GM12872 (cell line): Measurements from ENCODE around the gene TTLL5.
A peak's percentile ranks its signal among the peaks of the same experiment; 100 is the strongest.

Experiments
- TF ChIP-seq, protein P1 (sequence below): IDR thresholded peaks from 3 replicates; pipeline ENCODE4 v1.5.1; 2011; ENCODE audit warnings: low read depth, mild to moderate bottlenecking, low read length, moderate library complexity; ENCODE audit not compliant: insufficient read depth

The TTLL5 gene

DNA sequence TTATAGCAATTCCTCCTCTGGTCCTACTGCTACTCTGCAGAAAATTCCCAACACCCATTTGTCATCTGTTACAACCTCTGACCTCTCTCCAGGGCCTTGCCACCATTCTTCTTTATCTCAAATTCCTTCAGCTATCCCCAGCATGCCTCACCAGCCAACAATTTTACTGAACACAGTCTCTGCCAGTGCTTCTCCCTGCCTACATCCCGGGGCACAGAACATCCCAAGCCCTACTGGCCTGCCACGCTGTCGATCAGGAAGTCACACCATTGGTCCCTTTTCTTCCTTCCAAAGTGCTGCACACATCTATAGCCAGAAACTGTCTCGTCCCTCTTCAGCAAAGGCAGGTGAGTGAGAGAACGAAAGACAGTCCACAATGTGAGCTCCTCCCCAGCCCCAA, 122.1 kb downstream of the TTLL5 start:
- TF ChIP-seq, protein P1, sequence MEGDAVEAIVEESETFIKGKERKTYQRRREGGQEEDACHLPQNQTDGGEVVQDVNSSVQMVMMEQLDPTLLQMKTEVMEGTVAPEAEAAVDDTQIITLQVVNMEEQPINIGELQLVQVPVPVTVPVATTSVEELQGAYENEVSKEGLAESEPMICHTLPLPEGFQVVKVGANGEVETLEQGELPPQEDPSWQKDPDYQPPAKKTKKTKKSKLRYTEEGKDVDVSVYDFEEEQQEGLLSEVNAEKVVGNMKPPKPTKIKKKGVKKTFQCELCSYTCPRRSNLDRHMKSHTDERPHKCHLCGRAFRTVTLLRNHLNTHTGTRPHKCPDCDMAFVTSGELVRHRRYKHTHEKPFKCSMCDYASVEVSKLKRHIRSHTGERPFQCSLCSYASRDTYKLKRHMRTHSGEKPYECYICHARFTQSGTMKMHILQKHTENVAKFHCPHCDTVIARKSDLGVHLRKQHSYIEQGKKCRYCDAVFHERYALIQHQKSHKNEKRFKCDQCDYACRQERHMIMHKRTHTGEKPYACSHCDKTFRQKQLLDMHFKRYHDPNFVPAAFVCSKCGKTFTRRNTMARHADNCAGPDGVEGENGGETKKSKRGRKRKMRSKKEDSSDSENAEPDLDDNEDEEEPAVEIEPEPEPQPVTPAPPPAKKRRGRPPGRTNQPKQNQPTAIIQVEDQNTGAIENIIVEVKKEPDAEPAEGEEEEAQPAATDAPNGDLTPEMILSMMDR, result no peak

DNA sequence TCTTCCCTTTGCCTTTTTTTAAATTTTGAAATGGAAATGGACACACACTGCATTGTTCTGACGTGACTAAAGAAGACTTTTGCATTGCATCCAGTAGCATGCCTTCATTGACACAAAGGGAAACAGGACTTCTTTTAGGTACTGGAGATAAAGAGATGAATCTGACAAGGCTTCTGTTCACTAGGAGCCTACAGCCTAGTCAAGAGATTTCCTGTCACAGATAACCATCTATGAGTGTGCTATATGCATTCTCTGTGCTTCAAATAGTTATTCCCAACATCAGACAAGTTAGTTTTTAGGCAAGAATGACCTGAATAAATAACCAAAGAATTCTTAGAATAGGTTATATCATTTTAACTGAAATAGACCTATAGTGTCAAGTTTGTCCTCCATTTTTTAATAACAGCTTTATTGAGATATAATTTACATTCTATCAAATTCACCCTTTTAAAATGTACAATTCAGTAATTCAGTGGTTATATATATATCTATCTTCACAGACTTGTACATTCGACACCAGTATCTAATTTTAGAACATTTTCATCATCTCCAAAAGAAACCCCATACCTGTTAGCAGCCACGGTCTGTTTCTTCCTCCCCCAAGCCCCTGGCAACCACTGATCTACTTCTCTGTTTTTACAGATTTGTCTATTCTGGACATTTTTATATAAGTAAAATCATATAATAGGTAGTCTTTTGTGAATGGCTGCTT, 122.7 kb downstream of the TTLL5 start:
- TF ChIP-seq, protein P1, result no peak

DNA sequence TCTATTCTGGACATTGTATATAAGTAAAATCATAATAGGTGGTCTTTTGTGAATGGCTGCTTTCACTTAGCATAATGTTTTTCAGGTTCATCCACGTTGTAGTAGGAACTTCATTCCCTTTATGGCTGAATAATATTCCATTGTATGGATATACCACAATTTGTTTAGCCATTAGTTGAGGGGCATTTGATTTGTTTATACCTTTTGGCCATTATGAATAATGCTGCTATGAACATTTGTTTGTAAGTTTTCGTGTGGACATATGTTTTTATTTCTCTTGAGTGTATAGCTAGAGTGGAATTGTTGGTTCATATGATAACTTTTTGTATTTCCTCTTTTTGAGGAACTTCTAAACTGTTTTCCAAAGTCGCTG, 123.3 kb downstream of the TTLL5 start:
- TF ChIP-seq, protein P1, result no peak

DNA sequence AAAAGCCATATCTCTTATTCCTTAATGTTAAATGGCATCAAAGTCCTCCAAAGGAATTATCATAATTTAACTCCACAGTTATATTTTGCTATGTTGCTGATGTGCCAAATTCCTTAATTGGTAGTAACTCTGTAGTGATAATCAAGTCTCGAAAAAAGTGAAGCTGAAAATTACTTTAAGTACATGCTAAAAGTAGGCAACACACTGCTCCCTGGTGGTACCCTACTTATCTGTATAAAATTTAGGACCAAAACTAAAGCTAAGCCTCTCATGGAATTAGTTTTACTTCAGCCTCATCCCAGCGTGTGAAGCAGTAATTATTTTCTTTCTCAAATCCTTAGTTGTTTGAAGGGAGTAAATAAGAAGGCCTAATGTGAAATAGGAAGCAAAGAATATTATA, 132.8 kb downstream of the TTLL5 start:
- TF ChIP-seq, protein P1, result no peak

DNA sequence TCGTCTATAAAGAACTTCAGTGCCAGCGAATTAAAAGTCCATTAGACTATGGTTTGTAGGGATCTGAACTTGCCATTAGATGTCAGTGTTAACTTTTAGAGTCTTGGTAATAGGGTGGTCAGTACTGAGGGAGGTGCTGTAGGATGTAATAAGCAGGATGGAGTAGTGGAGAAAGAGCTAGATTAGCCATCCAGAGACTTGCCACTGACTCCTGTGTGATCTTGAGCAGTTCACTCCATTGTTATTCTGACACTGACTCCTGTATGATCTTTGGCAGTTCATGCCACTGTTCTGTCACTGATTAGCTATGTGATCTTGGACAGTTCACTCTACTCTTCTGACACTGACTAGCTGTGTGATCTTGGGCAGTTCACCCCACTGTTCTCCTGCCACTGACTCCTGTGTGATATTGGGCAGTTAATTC, 133.6 kb downstream of the TTLL5 start:
- TF ChIP-seq, protein P1, result 0 out of 3 replicates have a peak, but pooled peaks have one; percentile 2

DNA sequence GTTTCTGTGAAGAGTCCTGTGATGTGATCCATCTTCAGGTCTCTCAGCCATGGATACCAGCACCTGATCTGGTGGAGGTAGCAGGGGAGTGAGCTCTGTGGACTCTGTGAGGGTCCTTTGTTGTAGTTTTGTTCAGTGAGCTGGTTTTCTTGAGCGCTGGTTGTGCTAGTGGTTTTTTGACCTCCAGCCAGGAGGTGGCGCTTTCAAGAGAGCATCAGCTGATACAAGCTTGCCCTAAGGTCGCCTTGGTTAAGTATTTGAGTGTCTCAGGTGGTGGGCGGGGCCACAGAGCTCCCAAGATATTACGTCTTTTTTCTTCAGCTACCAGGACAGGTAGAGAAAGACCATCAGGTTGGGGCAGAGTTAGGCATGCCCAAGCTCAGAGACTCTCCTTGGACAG, 139.7 kb downstream of the TTLL5 start:
- TF ChIP-seq, protein P1, result 0 out of 3 replicates have a peak, but pooled peaks have one; percentile 21

DNA sequence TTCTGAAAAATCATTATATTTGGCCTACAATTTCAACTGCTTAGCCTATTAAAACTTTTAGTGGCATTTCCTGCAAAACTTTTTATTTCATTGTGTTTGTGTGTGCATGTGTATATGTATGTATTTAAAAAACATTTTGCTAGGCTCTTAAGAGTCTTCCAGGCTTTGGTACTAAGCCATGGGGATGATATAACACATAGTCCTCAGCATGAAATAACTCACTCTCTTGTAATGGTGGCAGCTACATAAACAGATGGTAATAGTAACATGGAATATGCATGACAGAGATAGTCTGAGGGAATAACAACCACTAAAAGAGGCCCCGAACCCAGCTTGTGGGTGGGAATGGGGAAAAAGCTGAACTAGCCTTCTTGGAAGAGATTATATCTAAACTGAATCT, 141.4 kb downstream of the TTLL5 start:
- TF ChIP-seq, protein P1, result no peak
